GM12801 (cell line): ENCODE data around the gene FBXO9.

Source experiments
- CTCF ChIP-seq: IDR thresholded peaks from one replicate; pipeline ENCODE4 v1.5.1; 2011; ENCODE audit warnings: control low read depth; ENCODE audit not compliant: insufficient read length; ENCODE audit errors: extremely low read depth

The FBXO9 gene

GRCh38 chr6:53038141-53038540 lies 27.1 kb upstream of the FBXO9 start:
- TF ChIP-seq CTCF, result no peak

- no peak for TF ChIP-seq CTCF
These were observed 26.6 kb upstream of the FBXO9 start for GRCh38 chr6:53038596-53038995.

GRCh38 chr6:53041356-53041755 lies 23.8 kb upstream of the FBXO9 start:
- no peak for TF ChIP-seq CTCF

GRCh38 chr6:53042112-53042511 lies 23.1 kb upstream of the FBXO9 start:
- TF ChIP-seq CTCF, result no peak

GRCh38 chr6:53043581-53043980 lies 21.6 kb upstream of the FBXO9 start:
- no peak for TF ChIP-seq CTCF

GRCh38 chr6:53044071-53044470 lies 21.1 kb upstream of the FBXO9 start:
- no peak for TF ChIP-seq CTCF

GRCh38 chr6:53044572-53044971 lies 20.6 kb upstream of the FBXO9 start:
- TF ChIP-seq CTCF, result no peak
